ENCODE data around the gene CHAT. TPM values are rescaled to one million over a fixed set of nuclear protein-coding genes. Genes with fewer than 3 reads are reported as not detected.

CHAT gene
- total RNA-seq, 2 experiments from 2014 or later: not detected

- ChIA-PET CTCF (no interaction called here), POLR2A (no interaction called here)
- DNase-seq (no peak), ATAC-seq (no peak)
- Mint-ChIP-seq H3K4me1 (ENCODE audit: low read depth) (peaks cover 22% of the 10 kb centered on the region), H3K36me3 (ENCODE audit: low read depth) (no peaks in the 10 kb centered on the region), H3K27ac (no peak overlapping the region), H3K27me3 (ENCODE audit: low read depth) (peaks cover 11% of the 10 kb centered on the region), H3K9me3 (ENCODE audit: insufficient read depth) (no peaks in the 10 kb centered on the region), H3K4me3 (no peak overlapping the region)
Measured at GRCh38 chr10:49653273-49653929, 39.6 kb downstream of the CHAT start.

GRCh38 chr10:49654036-49654693 lies 40.3 kb downstream of the CHAT start:
- Mint-ChIP-seq H3K4me1 (ENCODE audit: low read depth) (peaks cover 14% of the 10 kb centered on the region), H3K9me3 (ENCODE audit: insufficient read depth) (peaks cover 7% of the 10 kb centered on the region), H3K27me3 (ENCODE audit: low read depth) (peaks cover 9% of the 10 kb centered on the region), H3K4me3 (no peak overlapping the region), H3K36me3 (ENCODE audit: low read depth) (no peaks in the 10 kb centered on the region), H3K27ac (no peak overlapping the region)
- ChIA-PET POLR2A (no interaction called here), CTCF (no interaction called here)
- DNase-seq: no peak
- no peak for ATAC-seq

GRCh38 chr10:49655099-49655498 lies 41.3 kb downstream of the CHAT start:
- H3K27me3 Mint-ChIP-seq (ENCODE audit: low read depth): peaks cover 9% of the 10 kb centered on the region
- H3K4me1 Mint-ChIP-seq (ENCODE audit: low read depth): peaks cover 5% of the 10 kb centered on the region
- H3K36me3 Mint-ChIP-seq (ENCODE audit: low read depth): no peaks in the 10 kb centered on the region
- ChIA-PET POLR2A (no interaction called here), CTCF (no interaction called here)
- H3K9me3 Mint-ChIP-seq (ENCODE audit: insufficient read depth): peaks cover 9% of the 10 kb centered on the region
- DNase-seq (no peak), ATAC-seq (no peak)
- no peak overlapping the region for H3K4me3 Mint-ChIP-seq
- H3K27ac Mint-ChIP-seq: no peak overlapping the region

- H3K9me3 Mint-ChIP-seq (ENCODE audit: insufficient read depth): peaks cover 9% of the 10 kb centered on the region
- no peak for ATAC-seq
- POLR2A ChIA-PET: no interaction called here
- H3K4me3 Mint-ChIP-seq: no peak overlapping the region
- CTCF ChIA-PET: no interaction called here
- H3K4me1 Mint-ChIP-seq (ENCODE audit: low read depth): no peaks in the 10 kb centered on the region
- H3K36me3 Mint-ChIP-seq (ENCODE audit: low read depth): no peaks in the 10 kb centered on the region
- no peak overlapping the region for H3K27ac Mint-ChIP-seq
- no peak for DNase-seq
- peaks cover 9% of the 10 kb centered on the region for H3K27me3 Mint-ChIP-seq (ENCODE audit: low read depth)
Measured at GRCh38 chr10:49656845-49657493, 43.1 kb downstream of the CHAT start.

- ChIA-PET POLR2A (no interaction called here), CTCF (no interaction called here)
- no peak for ATAC-seq
- H3K27ac Mint-ChIP-seq: no peak overlapping the region
- H3K9me3 Mint-ChIP-seq (ENCODE audit: insufficient read depth): peaks cover 9% of the 10 kb centered on the region
- H3K4me3 Mint-ChIP-seq: no peak overlapping the region
- H3K27me3 Mint-ChIP-seq (ENCODE audit: low read depth): peaks cover 9% of the 10 kb centered on the region
- no peaks in the 10 kb centered on the region for H3K36me3 Mint-ChIP-seq (ENCODE audit: low read depth)
- no peaks in the 10 kb centered on the region for H3K4me1 Mint-ChIP-seq (ENCODE audit: low read depth)
- no peak for DNase-seq
Measured at GRCh38 chr10:49657606-49658005, 43.8 kb downstream of the CHAT start.

- no peaks in the 10 kb centered on the region for H3K4me1 Mint-ChIP-seq (ENCODE audit: low read depth)
- peaks cover 6% of the 10 kb centered on the region for H3K27me3 Mint-ChIP-seq (ENCODE audit: low read depth)
- no peak for ATAC-seq
- no peak for DNase-seq
- H3K36me3 Mint-ChIP-seq (ENCODE audit: low read depth): no peaks in the 10 kb centered on the region
- H3K4me3 Mint-ChIP-seq: no peak overlapping the region
- no peak overlapping the region for H3K27ac Mint-ChIP-seq
- ChIA-PET CTCF (no interaction called here), POLR2A (no interaction called here)
- H3K9me3 Mint-ChIP-seq (ENCODE audit: insufficient read depth): peaks cover 9% of the 10 kb centered on the region
Measured at GRCh38 chr10:49661140-49661856, 47.5 kb downstream of the CHAT start.

- ATAC-seq: no peak
- Mint-ChIP-seq H3K36me3 (ENCODE audit: low read depth) (no peaks in the 10 kb centered on the region), H3K27ac (no peak overlapping the region), H3K9me3 (ENCODE audit: insufficient read depth) (peaks cover 9% of the 10 kb centered on the region), H3K27me3 (ENCODE audit: low read depth) (peaks cover 12% of the 10 kb centered on the region), H3K4me3 (no peak overlapping the region), H3K4me1 (ENCODE audit: low read depth) (no peaks in the 10 kb centered on the region)
- ChIA-PET POLR2A (no interaction called here), CTCF (no interaction called here)
- DNase-seq: no peak
Measured at GRCh38 chr10:49662169-49662830, 48.5 kb downstream of the CHAT start.

GRCh38 chr10:49663596-49663995 lies 49.8 kb downstream of the CHAT start:
- DNase-seq (no peak), ATAC-seq (no peak)
- Mint-ChIP-seq H3K4me1 (ENCODE audit: low read depth) (no peaks in the 10 kb centered on the region), H3K27ac (no peak overlapping the region), H3K27me3 (ENCODE audit: low read depth) (peaks cover 20% of the 10 kb centered on the region), H3K9me3 (ENCODE audit: insufficient read depth) (peaks cover 8% of the 10 kb centered on the region), H3K4me3 (no peak overlapping the region), H3K36me3 (ENCODE audit: low read depth) (no peaks in the 10 kb centered on the region)
- POLR2A ChIA-PET: no interaction called here
- CTCF ChIA-PET: no interaction called here

- ATAC-seq: no peak
Measured at GRCh38 chr10:49664006-49664841, 50.4 kb downstream of the CHAT start.

GRCh38 chr10:49664842-49665355 lies 51.1 kb downstream of the CHAT start:
- ChIA-PET CTCF (no interaction called here), POLR2A (no interaction called here)
- ATAC-seq (no peak), DNase-seq (no peak)
- H3K4me3 Mint-ChIP-seq: no peak overlapping the region
- H3K27me3 Mint-ChIP-seq (ENCODE audit: low read depth): peaks cover 30% of the 10 kb centered on the region
- H3K36me3 Mint-ChIP-seq (ENCODE audit: low read depth): no peaks in the 10 kb centered on the region
- no peaks in the 10 kb centered on the region for H3K9me3 Mint-ChIP-seq (ENCODE audit: insufficient read depth)
- H3K27ac Mint-ChIP-seq: no peak overlapping the region
- H3K4me1 Mint-ChIP-seq (ENCODE audit: low read depth): no peaks in the 10 kb centered on the region

More at GRCh38 chr10:49664006-49664841, 50.4 kb downstream of the CHAT start:
- ChIA-PET POLR2A (no interaction called here), CTCF (no interaction called here)
- DNase-seq: no peak
- Mint-ChIP-seq H3K4me1 (ENCODE audit: low read depth) (no peaks in the 10 kb centered on the region), H3K4me3 (no peak overlapping the region), H3K36me3 (ENCODE audit: low read depth) (no peaks in the 10 kb centered on the region), H3K27me3 (ENCODE audit: low read depth) (peaks cover 26% of the 10 kb centered on the region), H3K27ac (no peak overlapping the region), H3K9me3 (ENCODE audit: insufficient read depth) (peaks cover 2% of the 10 kb centered on the region)

- ATAC-seq (no peak), DNase-seq (no peak)
- no peak overlapping the region for H3K4me3 Mint-ChIP-seq
- no peaks in the 10 kb centered on the region for H3K36me3 Mint-ChIP-seq (ENCODE audit: low read depth)
- H3K27ac Mint-ChIP-seq: no peak overlapping the region
- ChIA-PET CTCF (no interaction called here), POLR2A (no interaction called here)
- H3K9me3 Mint-ChIP-seq (ENCODE audit: insufficient read depth): no peaks in the 10 kb centered on the region
- H3K4me1 Mint-ChIP-seq (ENCODE audit: low read depth): no peaks in the 10 kb centered on the region
- peaks cover 37% of the 10 kb centered on the region for H3K27me3 Mint-ChIP-seq (ENCODE audit: low read depth)
Measured at GRCh38 chr10:49666054-49666615, 52.3 kb downstream of the CHAT start.
